Glomerular visceral epithelial cell (primary cell): ENCODE data around the gene KCNAB1.
"Not testable (repeated sequence)": the region's sequence is repeated elsewhere in the genome, so short reads cannot be mapped to it uniquely, and the experiment has no call there.

Experiments
- DNase-seq: peaks from one replicate; pipeline ENCODE4 v3.0.0-alpha.2; 2016; ENCODE audit errors: extremely low spot score

KCNAB1 gene

GRCh38 chr3:156539051-156539450, 418.7 kb downstream of the KCNAB1 start:
- DNase-seq: no peak

GRCh38 chr3:156539802-156540201, 419.4 kb downstream of the KCNAB1 start:
- DNase-seq: no peak

GRCh38 chr3:156542101-156543042, 422.0 kb downstream of the KCNAB1 start:
- no peak for DNase-seq

GRCh38 chr3:156543043-156543555, 422.7 kb downstream of the KCNAB1 start:
- no peak for DNase-seq

- no peak for DNase-seq
Observed at GRCh38 chr3:156547637-156548036, 427.3 kb downstream of the KCNAB1 start.

GRCh38 chr3:156548041-156548687, 427.8 kb downstream of the KCNAB1 start:
- no peak for DNase-seq

GRCh38 chr3:156548902-156549301, 428.5 kb downstream of the KCNAB1 start:
- DNase-seq: no peak

GRCh38 chr3:156551261-156551660, 430.9 kb downstream of the KCNAB1 start:
- peak; percentile 15 for DNase-seq

GRCh38 chr3:156551746-156552145, 431.4 kb downstream of the KCNAB1 start:
- DNase-seq: peak; percentile 60

- DNase-seq: no peak
Observed at GRCh38 chr3:156552973-156553372, 432.6 kb downstream of the KCNAB1 start.

GRCh38 chr3:156553705-156554356, 433.5 kb downstream of the KCNAB1 start:
- DNase-seq: peak; percentile 35

- DNase-seq: no peak
Observed at GRCh38 chr3:156554515-156554841, 434.1 kb downstream of the KCNAB1 start.

GRCh38 chr3:156554842-156555687, 434.7 kb downstream of the KCNAB1 start, which contains the start of gene SSR3:
Gene SSR3, minus strand, starts transcription at chr3:156555117. Its CDS starts 28 bp downstream, at chr3:156555089.
- DNase-seq: peak; percentile 98

GRCh38 chr3:156558389-156558788, 438.0 kb downstream of the KCNAB1 start:
- no peak for DNase-seq

GRCh38 chr3:156559321-156559720, 438.9 kb downstream of the KCNAB1 start:
- DNase-seq: no peak

GRCh38 chr3:156561533-156561932, 441.2 kb downstream of the KCNAB1 start:
- no peak for DNase-seq

GRCh38 chr3:156562486-156562885, 442.1 kb downstream of the KCNAB1 start:
- DNase-seq: not testable (repeated sequence)

GRCh38 chr3:156563900-156564682, 443.7 kb downstream of the KCNAB1 start:
- DNase-seq: no peak

GRCh38 chr3:156569016-156569415, 448.6 kb downstream of the KCNAB1 start:
- DNase-seq: not testable (repeated sequence)

GRCh38 chr3:156569881-156570280, 449.5 kb downstream of the KCNAB1 start:
- DNase-seq: not testable (repeated sequence)
